ENCODE results near the gene ASTN2.

Gene ASTN2

GRCh38 chr9:117234103-117234502 is 180.8 kb downstream of the ASTN2 start:
- DNase-seq = no peak

DNA sequence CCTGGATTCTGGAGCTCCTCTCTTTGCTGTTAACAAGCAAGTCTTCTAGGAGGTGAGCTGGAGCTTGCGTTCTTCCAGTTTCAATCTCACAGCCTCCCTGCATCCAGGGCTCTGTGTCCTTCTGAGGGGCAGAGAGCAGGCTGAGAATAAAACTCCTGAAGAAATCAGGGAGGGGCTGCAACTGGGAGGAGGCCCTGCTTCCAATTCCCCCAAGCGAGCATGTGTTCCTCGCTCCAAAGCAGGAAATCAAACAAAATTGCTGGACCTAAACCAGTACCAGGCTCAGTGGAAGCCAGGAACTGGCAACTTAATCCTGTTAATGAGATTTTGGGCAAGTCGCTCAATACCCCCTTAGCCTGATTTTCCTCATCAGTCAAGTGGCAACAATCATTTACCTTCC is 181.8 kb downstream of the ASTN2 start:
- no peak for DNase-seq

DNA sequence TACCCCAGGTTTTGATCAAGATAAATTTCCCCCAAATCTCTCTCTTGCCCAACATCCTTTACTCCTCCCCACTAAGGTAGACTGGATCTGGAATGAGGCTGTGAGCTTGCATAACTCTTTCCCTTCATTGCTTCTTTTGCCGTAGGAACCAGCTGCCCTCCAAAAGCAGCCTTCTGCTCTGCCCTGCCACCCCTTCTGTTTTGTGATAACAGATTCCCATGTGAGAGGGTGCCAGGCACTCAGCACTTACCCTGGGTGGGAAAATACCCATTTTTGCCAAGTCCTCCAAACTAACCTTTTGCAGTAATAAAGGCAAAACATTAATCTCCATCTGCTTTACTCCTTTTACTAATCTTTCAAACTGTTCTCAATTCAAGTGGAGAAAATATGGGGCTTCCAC is 182.6 kb downstream of the ASTN2 start:
- DNase-seq = no peak

DNA sequence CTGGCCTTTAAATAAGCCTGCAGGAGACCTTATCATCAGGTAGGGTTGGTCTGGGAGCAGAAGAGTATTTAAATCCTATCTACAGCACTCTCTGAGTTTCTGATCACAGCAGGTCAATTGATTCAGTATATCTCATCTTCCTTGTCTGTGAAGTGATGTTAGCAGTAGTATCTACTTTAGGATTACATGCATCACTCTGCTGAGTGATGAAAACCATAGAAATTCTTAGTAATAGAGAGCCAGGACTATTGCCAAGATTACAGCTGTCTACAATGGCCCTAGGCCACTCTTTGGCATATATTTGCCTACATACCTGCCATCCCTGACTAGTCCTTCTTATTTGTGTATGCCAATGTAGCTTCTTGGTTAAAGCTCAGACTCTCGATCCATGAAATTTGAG is 183.8 kb downstream of the ASTN2 start:
- DNase-seq = no peak

DNA sequence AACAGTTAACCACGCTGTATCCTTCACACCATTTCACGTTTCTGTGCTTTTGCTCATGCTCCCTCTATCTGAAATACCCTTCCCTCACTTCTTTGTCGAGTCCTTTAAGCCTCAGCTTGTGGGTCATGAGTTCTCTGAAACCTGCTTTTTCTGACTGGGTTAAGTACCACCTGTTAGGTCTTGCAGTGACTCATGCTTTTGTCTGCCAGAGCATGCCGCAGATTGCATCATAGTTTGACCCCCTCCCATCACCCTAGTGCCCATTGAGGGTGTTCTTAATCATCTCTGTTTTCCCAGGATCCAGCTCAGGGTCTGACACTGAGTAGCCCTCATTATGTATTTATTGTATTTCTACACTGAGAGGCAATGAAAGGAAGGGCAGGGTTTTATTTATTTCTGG is 190.2 kb downstream of the ASTN2 start:
- no peak for DNase-seq

DNA sequence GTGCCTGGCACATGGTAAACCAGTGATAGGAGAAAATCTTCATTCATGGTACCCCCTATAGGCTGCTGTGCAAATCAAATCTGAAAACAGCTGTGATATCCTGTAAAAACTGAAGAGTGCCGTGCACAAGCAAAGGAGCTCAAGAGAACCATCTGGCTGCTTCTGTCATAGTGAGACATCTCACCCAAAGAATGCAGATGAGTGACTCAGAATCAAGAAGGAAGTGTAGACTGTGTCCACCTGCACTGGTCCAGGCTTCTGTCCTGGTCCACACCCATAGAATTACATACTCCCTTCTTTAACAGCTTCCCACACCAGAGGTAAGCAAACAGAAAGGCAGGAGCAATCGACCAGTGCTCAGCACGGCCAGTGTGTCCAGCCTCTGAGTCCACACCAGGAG is 195.9 kb downstream of the ASTN2 start:
- no peak for DNase-seq

DNA sequence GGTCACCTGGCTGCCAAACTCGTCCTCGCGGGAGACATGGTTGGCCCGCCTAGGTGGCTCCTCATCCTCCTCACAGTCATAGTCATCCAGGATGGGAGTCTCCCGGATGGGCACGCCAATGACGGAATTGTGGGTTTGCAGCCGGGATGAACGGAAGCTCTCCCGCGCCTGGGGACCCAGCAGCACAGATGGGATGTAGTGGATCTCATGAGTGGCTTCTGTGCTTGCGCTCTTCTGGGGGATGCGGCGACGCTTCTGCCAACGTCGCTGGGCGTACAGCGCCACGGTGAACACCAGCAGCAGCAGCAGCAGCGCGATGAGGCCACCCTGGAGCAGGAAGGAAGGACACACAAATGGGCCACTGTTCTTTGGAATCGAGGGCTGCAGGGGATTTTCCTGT is 200.4 kb downstream of the ASTN2 start:
- DNase-seq = no peak

DNA sequence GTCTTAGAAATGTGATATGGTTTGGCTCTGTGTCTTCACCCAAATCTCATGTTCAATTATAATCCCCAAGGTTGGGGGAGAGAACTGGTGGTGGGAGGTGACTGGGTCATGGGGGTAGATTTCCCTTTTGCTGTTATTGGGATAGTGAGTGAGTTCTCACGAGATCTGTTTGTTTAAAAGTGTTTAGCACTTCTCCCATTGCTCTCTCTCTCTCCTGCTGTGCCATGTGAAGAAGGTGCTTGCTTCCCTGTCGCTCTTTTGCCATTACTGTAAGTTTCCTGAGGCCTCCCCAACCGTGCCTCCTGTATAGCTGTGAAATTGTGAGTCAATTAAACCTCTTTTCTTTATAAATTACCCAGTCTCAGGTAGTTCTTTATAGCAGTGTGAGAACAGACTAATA is 203.6 kb downstream of the ASTN2 start:
- DNase-seq = no peak

GRCh38 chr9:117205806-117206205 is 209.1 kb downstream of the ASTN2 start:
- DNase-seq = no peak

DNA sequence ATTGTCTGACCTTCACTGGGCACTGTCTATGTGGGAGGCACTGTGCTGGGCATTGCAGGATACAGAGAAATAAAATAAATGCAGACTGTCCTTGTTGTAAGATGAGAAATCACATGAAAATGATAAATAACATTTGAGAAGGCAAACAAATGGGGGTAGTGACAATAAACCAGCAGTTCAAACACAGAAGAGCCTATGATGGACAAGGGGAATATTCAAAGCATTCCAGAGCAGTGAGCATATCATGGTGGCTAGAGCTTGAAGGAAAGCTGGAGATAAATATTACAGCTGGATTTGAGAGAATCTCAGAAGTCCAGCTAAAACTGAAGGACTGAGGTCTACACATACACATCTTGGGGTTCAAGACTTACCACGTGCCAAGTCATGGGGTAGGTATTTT is 209.9 kb downstream of the ASTN2 start:
- peak; percentile 12 for DNase-seq

- DNase-seq = no peak
Observed at GRCh38 chr9:117191504-117192261, 223.2 kb downstream of the ASTN2 start.

DNA sequence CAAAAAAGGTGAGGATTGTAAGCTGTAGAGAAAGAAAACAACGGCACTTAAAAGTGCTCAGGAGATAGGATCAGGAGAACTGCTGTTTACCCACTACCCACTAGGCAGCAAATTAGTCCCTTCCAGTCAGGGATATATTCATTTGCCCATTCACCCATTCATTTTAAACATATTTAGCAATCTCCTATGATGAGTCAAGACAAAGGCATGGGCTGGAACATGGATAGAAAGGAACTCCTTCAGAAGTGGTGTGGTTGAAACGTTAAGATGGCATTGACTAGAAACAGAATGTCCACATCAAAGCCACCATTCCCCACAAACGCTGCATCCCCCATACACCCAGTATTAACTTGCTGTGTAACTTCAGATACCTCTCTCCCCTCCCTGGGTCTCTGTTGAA is 225.7 kb downstream of the ASTN2 start:
- DNase-seq = peak; percentile 80

DNA sequence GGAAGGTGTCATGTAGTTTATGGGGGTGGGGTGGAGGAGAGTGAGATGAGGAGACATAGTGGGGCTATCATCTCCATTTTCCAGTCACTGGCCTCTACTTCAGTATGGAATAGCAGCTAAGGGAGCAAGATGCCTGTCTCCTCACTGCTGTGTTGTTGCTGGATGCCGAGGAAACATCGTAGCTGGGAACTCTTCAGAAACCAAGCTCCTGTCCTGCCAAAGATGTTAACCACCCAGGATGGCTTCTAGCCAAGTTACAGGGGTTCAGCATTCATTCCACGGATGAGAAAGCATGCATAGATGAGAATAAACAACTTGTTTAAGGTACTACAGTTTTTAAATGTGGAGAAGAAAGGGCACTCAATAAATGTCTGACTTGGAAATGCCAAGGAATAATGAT is 226.5 kb downstream of the ASTN2 start:
- no peak for DNase-seq

DNA sequence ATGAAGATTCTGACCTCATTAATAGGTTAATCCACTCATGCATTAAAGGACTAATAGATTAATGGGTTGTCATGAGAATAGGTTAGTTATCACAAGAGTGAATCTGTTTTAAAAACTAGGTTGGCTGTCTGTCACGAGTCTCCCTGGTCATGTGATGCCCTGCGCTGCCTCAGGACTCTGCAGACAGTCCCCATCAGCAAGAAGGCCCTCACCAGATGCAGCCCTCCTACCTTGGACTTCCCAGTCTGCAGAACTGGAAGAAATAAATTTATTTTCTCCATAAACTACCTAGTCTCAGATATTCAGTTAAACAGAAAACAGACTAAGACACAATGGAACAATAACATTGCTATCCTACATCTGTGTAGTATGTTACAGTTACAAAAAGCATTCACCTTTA is 227.4 kb downstream of the ASTN2 start:
- DNase-seq = no peak

GRCh38 chr9:117184173-117184572 is 230.7 kb downstream of the ASTN2 start:
- no peak for DNase-seq

DNA sequence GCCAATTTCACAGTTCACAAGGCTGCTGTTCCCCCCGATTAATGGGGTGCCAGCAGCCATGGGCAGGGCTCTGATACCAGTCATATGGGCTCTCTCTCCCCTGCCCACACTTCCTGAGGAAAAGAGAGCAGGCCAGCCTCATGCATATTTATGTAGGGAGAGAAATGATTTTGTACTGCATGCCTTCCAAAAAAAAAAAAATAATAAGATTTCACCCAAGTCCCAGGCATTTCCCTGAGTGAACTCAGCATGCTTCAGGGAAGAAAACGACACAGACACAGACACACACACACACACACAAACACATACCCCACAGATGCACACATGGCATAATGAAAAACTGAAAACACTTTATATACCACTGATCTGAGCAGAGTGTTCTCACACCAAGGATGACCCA is 232.8 kb downstream of the ASTN2 start:
- no peak for DNase-seq

GRCh38 chr9:117180896-117181445 is 233.9 kb downstream of the ASTN2 start:
- DNase-seq = no peak

- DNase-seq = peak; percentile 32
Observed at GRCh38 chr9:117178596-117179375, 236.1 kb downstream of the ASTN2 start.

DNA sequence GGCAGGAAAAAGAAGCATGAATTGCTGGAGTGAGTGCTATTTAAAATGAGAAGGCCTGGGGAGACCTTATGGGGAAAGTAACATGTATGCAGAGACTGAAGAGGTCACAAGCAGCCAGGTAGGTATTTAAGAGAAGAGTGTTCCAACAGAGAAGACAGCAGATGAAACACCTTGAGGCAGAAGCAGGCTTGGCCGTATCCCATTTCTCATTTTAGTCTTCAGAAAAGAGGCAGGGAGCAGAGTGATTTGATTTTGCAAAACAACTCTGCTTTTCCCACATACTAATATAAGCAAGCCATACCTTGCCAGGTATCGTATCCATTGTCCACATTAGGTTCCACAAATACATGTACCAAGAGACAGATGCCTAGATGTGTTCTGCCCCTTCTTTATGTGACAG is 244.3 kb downstream of the ASTN2 start:
- DNase-seq = no peak

DNA sequence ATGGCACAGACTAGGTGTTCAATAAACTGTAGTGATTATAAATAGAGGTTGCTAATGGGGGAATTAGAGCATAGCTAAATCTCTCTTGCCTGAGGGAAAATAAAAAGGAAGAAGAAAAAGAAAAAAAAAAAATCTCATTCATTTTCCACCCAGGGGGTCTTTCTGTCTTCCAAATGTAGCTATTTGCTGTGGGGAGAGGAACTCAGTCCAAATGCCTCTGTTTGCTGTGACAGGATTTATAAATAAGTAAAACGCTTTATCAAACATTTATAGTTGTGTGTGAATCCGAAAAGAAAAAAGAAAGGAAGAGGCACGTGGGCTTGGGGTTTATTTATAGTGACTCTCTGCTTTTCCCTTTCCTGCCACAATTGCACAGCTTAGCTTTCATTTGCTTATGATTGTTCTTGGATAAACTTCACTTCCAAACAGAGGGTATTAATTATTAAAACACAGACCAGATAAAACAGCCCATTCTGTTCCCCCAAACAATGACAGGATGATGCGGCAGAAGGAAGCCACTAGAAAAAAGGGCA is 245.7 kb downstream of the ASTN2 start:
- no peak for DNase-seq

DNA sequence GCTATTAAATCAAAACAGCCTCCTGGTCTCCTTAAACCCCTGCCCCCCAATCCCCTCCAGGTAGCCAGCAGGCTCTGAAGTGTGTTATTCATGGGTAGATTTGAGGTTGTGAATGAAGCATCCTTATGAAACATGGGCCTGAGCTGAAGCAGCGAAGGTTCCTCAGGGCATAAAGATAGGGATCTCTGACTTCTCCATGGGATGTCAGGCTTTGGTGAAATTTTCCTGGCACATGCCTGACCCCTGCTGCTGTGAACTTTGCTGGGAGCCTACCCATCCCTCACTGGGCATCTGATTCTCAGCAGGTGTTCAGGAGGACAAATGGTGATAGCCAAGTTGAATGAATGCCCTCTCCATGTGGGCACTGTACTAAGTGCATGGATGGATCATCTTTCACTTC is 250.3 kb downstream of the ASTN2 start:
- DNase-seq = no peak

- DNase-seq = peak; percentile 2
Observed at GRCh38 chr9:117160254-117160653, 254.6 kb downstream of the ASTN2 start.

DNA sequence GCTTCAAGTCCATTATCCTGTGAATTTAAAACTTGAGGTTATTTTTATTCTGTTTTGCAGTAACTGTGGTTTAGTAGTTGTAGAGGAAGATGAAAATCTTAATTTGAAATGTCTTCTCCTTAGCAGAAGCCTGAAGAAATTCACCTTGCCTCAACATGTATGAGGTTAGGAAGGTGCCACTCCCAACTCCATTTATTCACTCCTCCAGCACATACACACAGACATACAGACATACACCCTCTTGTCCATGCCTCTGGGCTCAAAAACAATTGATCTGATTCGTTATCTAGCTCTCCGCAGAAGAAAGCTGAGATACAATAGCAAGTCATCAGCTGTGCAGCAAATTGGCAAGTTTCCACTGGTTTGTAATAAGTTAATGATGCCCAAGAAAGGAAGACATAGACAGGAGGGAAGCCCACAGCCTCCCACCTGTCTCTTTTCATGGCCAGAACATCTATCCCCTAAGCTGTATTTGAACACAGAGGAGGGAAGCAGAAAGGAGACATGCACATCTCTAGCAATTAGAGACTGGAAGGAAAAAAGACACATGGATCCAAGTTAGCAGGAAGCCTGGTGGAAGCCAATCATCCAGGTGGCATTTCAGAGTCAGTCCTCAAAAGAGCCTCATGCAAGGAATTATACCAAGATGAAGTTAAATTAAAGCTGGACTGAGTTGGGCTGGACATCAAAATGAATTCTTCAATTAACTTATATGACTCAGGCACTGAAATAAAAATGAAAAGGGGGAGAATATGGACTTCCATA is 257.9 kb downstream of the ASTN2 start:
- no peak for DNase-seq
